HepG2 (cell line): Measurements from ENCODE around the gene CD320. TPM values are rescaled to one million over a fixed set of nuclear protein-coding genes. Genes with fewer than 3 reads are reported as not detected.

Experiments used
- ATAC-seq: fragments of 200-7000 bp; cut with Tn5 transposase; 3 replicates; pipeline ENCODE4 v1.9.1; 2020; ENCODE audit warnings: mild to moderate bottlenecking, moderate library complexity
- BruUV-seq: library from RNA; stranded (reverse); fragments of 400-500 nt; replicated peaks from 2 replicates; lab custom pipeline; 2021; lab: Mats Ljungman, UMichigan
- CTCF ChIA-PET: fragments of 300-600 bp; formaldehyde crosslinking; extraction: SDS; loops from one replicate; lab custom pipeline; 2021; ENCODE audit warnings: low total read pairs, inconsistent platforms, low intra/inter-chr PET ratio; lab: Yijun Ruan, JAX
- POLR2A ChIA-PET: fragments of 350-600 bp; sonication (Branson Sonifier 250); formaldehyde crosslinking; loops from one replicate; lab custom pipeline; 2020; ENCODE audit warnings: antibody characterized with exemption, inconsistent platforms; lab: Yijun Ruan, JAX
- DNase-seq: peaks from one replicate; pipeline ENCODE4 v3.0.0-alpha.2; 2015; ENCODE audit warnings: low spot score
- FAIRE-seq: peaks from 3 replicates; lab custom pipeline; 2011; peaks lifted over from hg19 to GRCh38; lab: Jason Lieb, UNC
- H2AFZ ChIP-seq: one replicate; pipeline ENCODE4 v1.6.1; 2011; ENCODE audit warnings: low read length, inconsistent platforms
- H3K27ac ChIP-seq: fragments of 300-600 bp; 3 replicates; pipeline ENCODE4 v1.8.0; 2011; ENCODE audit warnings: mixed run types, mild to moderate bottlenecking, mixed read lengths, low read length, inconsistent platforms; ENCODE audit not compliant: insufficient read depth; ENCODE audit errors: extremely low read length
- H3K27me3 ChIP-seq, 2 experiments: fragments of 200-600 bp in 1 of 2; 2 replicates in 1 of 2; 3 replicates in 1 of 2; pipeline versions ENCODE4 v1.6.0 to v1.8.0; 2011; ENCODE audit warnings: low read length in 2 of 2, mild to moderate bottlenecking in 2 of 2, moderate library complexity in 2 of 2, inconsistent platforms in 1 of 2; ENCODE audit not compliant: insufficient read depth in 2 of 2, control insufficient read depth in 1 of 2
- H3K36me3 ChIP-seq, 2 experiments: fragments of 200-600 bp in 1 of 2; replicated peaks in 1 of 2; 2 replicates in 1 of 2; 3 replicates in 1 of 2; pipeline versions ENCODE4 v1.5.1 to v1.8.0; 2011; ENCODE audit warnings: low read length in 2 of 2, inconsistent platforms in 1 of 2; ENCODE audit not compliant: insufficient read depth in 2 of 2, control insufficient read depth in 1 of 2
- H3K4me1 ChIP-seq: 2 replicates; pipeline ENCODE4 v1.5.1; 2012; ENCODE audit warnings: low read length, inconsistent platforms; ENCODE audit not compliant: insufficient read depth
- H3K4me2 ChIP-seq: 2 replicates; pipeline ENCODE4 v1.6.0; 2011; ENCODE audit warnings: low read depth, low read length, inconsistent platforms
- H3K4me3 ChIP-seq, 3 experiments: fragments of 200-600 bp in 1 of 3; sonication (generic), shearing (Covaris generic) in 1 of 3; replicated peaks in 1 of 3; 2 replicates each; pipeline ENCODE4 v1.5.1; 2011 to 2016; ENCODE audit warnings: low read length in 3 of 3, inconsistent platforms in 2 of 3, low read depth in 2 of 3, mild to moderate bottlenecking in 2 of 3, control low read depth in 1 of 3, mixed read lengths in 1 of 3; ENCODE audit not compliant: insufficient read depth in 1 of 3
- H3K79me2 ChIP-seq: one replicate; pipeline ENCODE4 v1.6.1; 2011; ENCODE audit warnings: low read length, inconsistent platforms; ENCODE audit not compliant: insufficient read depth
- H3K9ac ChIP-seq: 2 replicates; pipeline ENCODE4 v1.6.0; 2011; ENCODE audit warnings: mild to moderate bottlenecking, low read depth, low read length, inconsistent platforms; ENCODE audit not compliant: insufficient read depth
- H3K9me3 ChIP-seq: 2 replicates; pipeline ENCODE4 v1.5.1; 2012; ENCODE audit warnings: mild to moderate bottlenecking, low read length
- H4K20me1 ChIP-seq: 2 replicates; pipeline ENCODE4 v1.6.0; 2011; ENCODE audit warnings: inconsistent platforms, mild to moderate bottlenecking, low read length, moderate library complexity; ENCODE audit not compliant: insufficient read depth
- CHCHD3 ChIP-seq: sonication (generic); formaldehyde crosslinking; IDR thresholded peaks from 2 replicates; pipeline ENCODE4 v1.8.0; 2022; ENCODE audit warnings: mild to moderate bottlenecking, missing genetic modification reagents, moderate library complexity
- CREB3 ChIP-seq: sonication (generic); formaldehyde crosslinking; IDR thresholded peaks from 2 replicates; pipeline ENCODE4 v1.5.0; 2020; ENCODE audit warnings: missing genetic modification reagents
- GRHL1 ChIP-seq: sonication (generic); formaldehyde crosslinking; conservative IDR thresholded peaks from 2 replicates; pipeline ENCODE4 v1.8.0; 2022; ENCODE audit warnings: missing genetic modification reagents
- IKZF1 ChIP-seq: fragments of 450-650 bp; IDR thresholded peaks from 2 replicates; pipeline ENCODE4 v1.7.1; 2016
- KLF13 ChIP-seq: sonication (generic); formaldehyde crosslinking; IDR thresholded peaks from 2 replicates; pipeline ENCODE4 v1.4.0; 2020; ENCODE audit warnings: mild to moderate bottlenecking, missing genetic modification reagents
- MXD4 ChIP-seq: IDR thresholded peaks from 2 replicates; pipeline ENCODE4 v1.6.1; 2016; ENCODE audit warnings: mild to moderate bottlenecking, missing biosample characterization, missing genetic modification reagents
- NR2F2 ChIP-seq: IDR thresholded peaks from 2 replicates; pipeline ENCODE4 v1.6.1; 2012; ENCODE audit warnings: low read depth, inconsistent platforms, borderline replicate concordance
- ZNF232 ChIP-seq: sonication (generic); formaldehyde crosslinking; IDR thresholded peaks from 2 replicates; pipeline ENCODE4 v1.4.0; 2020; ENCODE audit warnings: missing genetic modification reagents, borderline replicate concordance
- ZNF720 ChIP-seq: sonication (generic); formaldehyde crosslinking; IDR thresholded peaks from 2 replicates; pipeline ENCODE4 v1.4.0; 2020; ENCODE audit warnings: missing genetic modification reagents
- ZNF776 ChIP-seq: sonication (generic); formaldehyde crosslinking; IDR thresholded peaks from 2 replicates; pipeline ENCODE4 v1.4.0; 2020; ENCODE audit warnings: mild to moderate bottlenecking, missing genetic modification reagents
- WGBS: methylation state at CpG from one replicate; pipeline ENCODE4 v1.1.6; 2017; ENCODE audit warnings: low lambda C conversion rate; 5-methylcytosine and 5-hydroxymethylcytosine counted together
- in situ Hi-C: cut with HindIII; loops from 2 replicates; pipeline ENCODE4 v1.10.0; 2017; ENCODE audit warnings: low pct_unique_long_range_greater_than_20kb; ENCODE audit not compliant: extremely low pct_ligation_motif_present
- intact Hi-C: fragments of 100-400 bp; cut with micrococcal nuclease; formaldehyde crosslinking; loops from one replicate; pipeline ENCODE4 v1.10.0; 2022; ENCODE audit not compliant: unreplicated experiment
- polyA plus RNA-seq, 8 experiments: library from polyadenylated mRNA; depleted of rRNA in 3 of 8; stranded (reverse) in 7 of 8; unstranded in 1 of 8; fragments of >200 nt; fragmentation: Illumina TruSeq in 4 of 8; extraction: Trizol in 4 of 8; gene quantifications; 2 replicates each; pipeline versions ENCODE4 v1.2.1 to v1.2.3, GENCODE V29; 2011 to 2016; ENCODE audit warnings: low read depth in 4 of 8, missing spikeins in 1 of 8, mixed read lengths in 1 of 8; ENCODE audit not compliant: insufficient read depth in 1 of 8
- total RNA-seq, 5 experiments: library from RNA; depleted of rRNA; stranded (reverse); fragments of >200 nt; fragmentation: Illumina TruSeq; extraction: Trizol; gene quantifications; 2 replicates each; pipeline ENCODE4 v1.2.3, GENCODE V29; 2016; ENCODE audit warnings: low read depth in 1 of 5

Gene CD320
- total and polyA plus RNA-seq, 2 of the 13 experiments (the other 11 are each of a cell fraction or from before 2014, with no cell fraction given) = 83.1 to 99.9 TPM

- H3K4me3 ChIP-seq = no peak overlapping the region
- no TSS peak for BruUV-seq
- no peaks in the 10 kb centered on the region for H3K79me2 ChIP-seq
- FAIRE-seq (no peak), ATAC-seq (no peak), DNase-seq (no peak)
- intact Hi-C loops (no loop called here), in situ Hi-C loops (no loop called here)
- H3K27ac ChIP-seq = no peak overlapping the region
- peaks cover 9 to 44% of the 10 kb centered on the region in 2 experiments for H3K27me3 ChIP-seq
- no peaks in the 10 kb centered on the region for H4K20me1 ChIP-seq
- POLR2A ChIA-PET = interaction anchor here (0.9 kb wide), 1 partner anchor 87 kb away, joined by 3 read pairs; no protein-coding TSS in a partner anchor
- H3K9ac ChIP-seq = no peak overlapping the region
- WGBS = 31% methylated on average over 8 of the region's 8 CpGs
- H2AFZ ChIP-seq = no peak overlapping the region
- no peaks in the 10 kb centered on the region for H3K36me3 ChIP-seq
- no peak overlapping the region for H3K4me2 ChIP-seq
- TF ChIP-seq ZNF232 = no peak
- TF ChIP-seq CHCHD3 (CRISPR knock-in tag) = no peak
- no peak for TF ChIP-seq IKZF1
- TF ChIP-seq GRHL1 = no peak
- no peak for TF ChIP-seq NR2F2
- no peak for TF ChIP-seq KLF13 (CRISPR knock-in tag)
- TF ChIP-seq MXD4 (CRISPR knock-in tag) = no peak
- no peak for TF ChIP-seq ZNF776 (CRISPR knock-in tag)
- no peak for TF ChIP-seq CREB3 (CRISPR knock-in tag)
- no peak for TF ChIP-seq ZNF720 (CRISPR knock-in tag)
- CTCF ChIA-PET = no interaction called here
- peaks cover 63% of the 10 kb centered on the region for H3K4me1 ChIP-seq
- no peaks in the 10 kb centered on the region for H3K9me3 ChIP-seq
Measured at GRCh38 chr19:8336660-8337059, 28.5 kb upstream of the CD320 start.
